Midbrain (tissue), 1 donor: ENCODE results near the gene PCSK5.
"Not testable (repeated sequence)": the region's sequence is repeated elsewhere in the genome, so short reads cannot be mapped to it uniquely, and the experiment has no call there.

Experiments
- DNase-seq: peaks from one replicate; lab custom pipeline; 2025; lab: John Stamatoyannopoulos, UW

Gene PCSK5

DNA sequence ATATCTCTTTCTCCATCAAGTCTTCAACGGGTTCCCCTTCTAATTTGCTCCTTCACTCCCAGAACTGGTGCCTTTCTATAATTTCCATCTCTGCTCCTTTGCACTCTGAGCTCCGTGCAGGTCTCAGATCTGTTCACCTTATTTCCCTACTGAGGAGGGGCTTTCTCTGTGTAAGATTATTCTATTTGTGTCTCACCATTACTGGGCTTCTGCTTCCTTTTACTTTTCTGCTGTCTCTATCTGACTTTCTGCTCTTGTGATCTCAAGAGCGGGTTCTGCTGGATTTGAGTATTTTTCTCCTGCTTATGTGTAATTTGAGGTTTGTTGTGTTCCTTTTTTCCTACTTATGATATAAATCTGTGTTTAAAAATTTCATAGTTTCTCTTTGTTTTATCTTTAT, 117.5 kb downstream of the PCSK5 start:
- no peak for DNase-seq

DNA sequence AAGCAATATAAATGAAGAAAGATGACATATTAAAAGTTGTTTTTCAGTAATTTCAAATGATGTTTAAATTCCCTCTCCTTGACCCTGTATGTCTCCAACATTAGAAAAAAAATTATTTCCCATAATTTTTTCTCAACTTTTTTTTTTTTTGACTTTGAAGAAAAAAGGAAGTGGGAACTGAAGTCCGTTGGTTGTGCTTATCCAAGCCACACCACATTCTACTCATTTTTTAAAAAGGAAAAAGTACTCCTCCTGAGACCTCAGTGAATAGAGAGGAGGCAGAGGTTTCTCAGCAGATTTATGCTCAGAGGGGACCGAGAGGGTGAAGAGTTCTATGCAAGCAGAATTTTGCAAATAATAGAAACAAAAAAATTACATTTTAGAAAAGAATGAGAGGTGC, 123.3 kb downstream of the PCSK5 start:
- DNase-seq = no peak

DNA sequence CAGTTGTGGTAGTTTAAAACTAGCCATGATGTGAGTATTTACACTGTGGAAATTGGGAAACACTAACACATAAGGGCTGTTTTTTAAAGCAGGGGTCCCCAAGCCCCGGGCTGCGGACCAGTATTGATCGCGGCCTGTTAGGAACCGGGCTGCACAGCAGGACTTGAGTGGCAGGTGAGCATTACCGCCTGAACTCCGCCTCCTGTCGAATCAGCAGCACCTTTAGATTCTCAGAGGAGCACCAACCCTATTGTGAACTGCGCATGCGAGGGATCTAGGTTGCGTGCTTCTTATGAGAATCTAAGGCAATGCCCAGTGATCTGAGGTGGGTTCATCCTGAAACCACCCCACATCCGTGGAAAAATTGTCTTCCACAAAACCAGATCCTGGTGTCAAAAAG, 127.8 kb downstream of the PCSK5 start:
- DNase-seq = no peak

DNA sequence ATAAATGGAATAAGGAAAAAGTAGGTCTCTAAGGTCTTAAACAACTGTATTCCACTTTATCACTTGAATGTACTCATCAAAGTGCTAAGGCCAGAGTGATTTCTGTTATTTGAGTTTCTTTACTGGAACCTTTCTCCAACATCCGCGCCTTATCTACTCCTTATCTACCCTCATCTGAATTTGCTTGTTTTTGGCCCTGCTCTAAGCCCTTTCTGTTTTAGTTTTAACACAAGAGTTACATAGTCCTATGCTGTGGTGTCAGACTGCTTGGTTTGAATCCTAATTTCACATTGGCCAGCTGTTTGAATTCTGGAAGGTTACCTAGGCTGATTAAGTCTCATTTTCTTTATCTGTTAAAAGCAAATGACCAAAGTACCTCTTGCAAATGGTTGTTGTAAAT, 128.3 kb downstream of the PCSK5 start:
- no peak for DNase-seq

DNA sequence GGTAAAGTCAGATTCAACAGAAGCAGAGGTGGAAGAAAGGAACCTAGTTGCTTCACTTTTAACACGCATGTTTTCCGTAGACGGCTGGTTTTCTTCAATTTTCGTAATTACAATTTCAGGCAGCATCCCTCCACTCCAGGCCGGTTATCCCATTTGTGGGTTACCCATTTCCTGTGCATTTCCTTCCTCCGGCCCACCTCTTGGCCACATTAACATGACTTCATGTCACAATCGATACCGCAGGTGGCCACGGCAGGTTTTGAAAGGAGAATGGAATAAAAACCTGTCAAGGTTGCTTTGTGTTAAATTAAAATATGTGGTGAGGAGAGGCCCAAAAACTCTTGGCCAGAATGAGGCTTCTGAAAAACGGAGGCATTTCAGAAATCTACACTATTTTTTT, 130.2 kb downstream of the PCSK5 start:
- no peak for DNase-seq

DNA sequence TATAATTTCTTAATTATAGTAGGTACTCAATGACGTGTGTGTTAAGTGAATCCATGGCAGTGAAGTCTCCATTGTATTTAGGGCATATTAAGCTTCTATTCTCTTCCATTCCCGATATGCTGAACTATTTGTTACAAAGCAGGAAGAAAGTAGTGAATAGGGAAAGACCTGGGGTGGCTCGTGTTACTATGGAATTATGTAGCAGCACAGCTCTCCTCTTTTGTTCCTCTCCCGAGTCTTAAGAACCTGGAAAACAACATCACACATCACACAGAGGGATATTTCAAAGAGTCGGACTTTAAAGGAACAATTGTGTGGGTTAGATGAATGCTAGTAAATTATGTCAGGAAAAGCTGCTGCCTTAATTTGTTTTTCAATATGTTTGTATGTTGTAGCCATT, 131.8 kb downstream of the PCSK5 start:
- no peak for DNase-seq

DNA sequence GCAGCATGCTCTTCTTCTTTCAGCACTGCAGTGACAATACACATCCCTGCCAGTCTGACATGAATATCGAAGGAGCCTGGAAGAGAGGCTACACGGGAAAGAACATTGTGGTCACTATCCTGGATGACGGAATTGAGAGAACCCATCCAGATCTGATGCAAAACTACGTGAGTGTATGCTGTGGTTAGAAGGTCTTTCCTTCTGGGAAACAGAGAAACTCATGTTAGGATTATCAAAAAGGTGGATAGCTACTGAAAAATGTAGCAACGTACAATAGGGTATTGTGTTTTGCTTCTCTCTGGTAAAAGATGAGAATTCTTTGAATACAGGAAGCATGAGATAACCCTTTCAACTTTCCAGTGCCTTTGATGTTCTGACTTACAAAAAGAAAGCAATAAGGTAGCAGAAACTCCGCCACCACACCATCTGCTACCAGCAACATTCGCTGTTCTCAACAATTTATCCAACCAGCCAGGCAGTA, 133.3 kb downstream of the PCSK5 start:
- no peak for DNase-seq

DNA sequence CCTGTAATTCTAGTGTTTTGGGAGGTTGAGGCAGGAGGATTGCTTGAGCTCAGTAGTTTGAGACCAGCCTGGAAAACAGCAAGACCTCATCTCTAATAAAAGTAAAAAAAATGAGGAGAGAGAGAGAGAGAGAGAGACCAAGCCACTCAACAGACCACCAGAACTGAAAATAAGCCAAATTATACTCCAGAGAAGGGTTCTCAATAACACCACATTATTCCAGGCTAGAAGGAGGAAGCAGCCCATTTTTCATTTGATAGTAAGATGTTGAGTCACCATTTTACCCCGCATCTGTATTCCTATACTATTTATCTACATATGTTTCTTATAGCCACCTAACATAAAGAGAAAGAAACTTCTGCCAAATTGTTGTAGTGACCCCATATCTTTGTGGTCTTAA, 134.8 kb downstream of the PCSK5 start:
- DNase-seq = no peak

DNA sequence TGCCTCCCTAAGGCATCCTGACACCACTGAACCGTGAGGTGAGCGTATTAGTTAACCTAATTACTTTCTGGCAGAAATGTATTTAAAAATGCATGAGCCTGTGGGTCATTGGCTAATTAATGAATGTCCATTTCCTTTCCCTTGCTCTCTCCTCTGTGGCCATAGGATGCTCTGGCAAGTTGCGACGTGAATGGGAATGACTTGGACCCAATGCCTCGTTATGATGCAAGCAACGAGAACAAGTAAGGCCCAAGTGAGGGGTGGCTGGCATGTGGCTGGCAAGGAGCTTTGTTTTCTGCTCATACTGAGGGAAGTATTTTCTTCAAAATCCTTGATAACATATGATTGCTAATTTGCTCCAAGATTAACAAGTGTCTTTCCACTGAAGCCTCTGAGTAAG, 136.3 kb downstream of the PCSK5 start:
- no peak for DNase-seq

DNA sequence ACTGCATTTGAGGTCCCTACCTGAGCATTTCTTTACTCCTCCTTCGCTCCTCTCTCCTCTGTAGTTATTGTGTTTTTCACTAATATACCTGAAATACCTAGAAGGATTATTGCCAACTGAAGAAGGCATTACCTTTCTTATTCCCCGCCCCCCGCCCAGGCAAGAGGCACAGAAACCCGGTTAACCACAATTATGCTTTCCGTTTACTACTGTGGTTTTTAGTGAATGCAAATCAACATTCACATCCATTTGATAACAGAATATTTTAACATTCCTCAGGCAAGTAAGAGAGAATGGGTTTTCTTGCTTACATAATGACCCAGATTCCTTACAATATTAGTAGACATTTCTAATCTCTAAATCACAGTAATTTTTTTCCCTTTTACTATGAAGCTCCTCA, 136.9 kb downstream of the PCSK5 start:
- DNase-seq = no peak

DNA sequence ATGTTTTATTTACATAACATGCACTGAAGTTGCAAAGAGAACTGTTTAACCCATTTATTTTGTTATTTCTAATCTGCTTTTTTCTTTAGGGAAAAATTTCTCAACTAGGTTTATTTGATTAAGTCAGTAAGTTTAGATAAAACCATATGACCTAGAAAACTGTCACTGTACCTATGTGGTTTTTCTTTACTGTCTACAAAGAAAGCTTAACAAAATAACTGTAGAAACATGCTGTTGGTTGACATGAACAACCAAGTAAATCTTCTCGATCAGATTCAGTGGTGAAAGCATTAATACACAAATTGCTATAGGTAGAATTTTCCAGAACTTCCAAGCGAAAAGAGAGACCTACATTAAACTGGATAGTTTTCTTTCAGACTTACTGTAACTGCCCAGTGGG, 137.4 kb downstream of the PCSK5 start:
- no peak for DNase-seq

DNA sequence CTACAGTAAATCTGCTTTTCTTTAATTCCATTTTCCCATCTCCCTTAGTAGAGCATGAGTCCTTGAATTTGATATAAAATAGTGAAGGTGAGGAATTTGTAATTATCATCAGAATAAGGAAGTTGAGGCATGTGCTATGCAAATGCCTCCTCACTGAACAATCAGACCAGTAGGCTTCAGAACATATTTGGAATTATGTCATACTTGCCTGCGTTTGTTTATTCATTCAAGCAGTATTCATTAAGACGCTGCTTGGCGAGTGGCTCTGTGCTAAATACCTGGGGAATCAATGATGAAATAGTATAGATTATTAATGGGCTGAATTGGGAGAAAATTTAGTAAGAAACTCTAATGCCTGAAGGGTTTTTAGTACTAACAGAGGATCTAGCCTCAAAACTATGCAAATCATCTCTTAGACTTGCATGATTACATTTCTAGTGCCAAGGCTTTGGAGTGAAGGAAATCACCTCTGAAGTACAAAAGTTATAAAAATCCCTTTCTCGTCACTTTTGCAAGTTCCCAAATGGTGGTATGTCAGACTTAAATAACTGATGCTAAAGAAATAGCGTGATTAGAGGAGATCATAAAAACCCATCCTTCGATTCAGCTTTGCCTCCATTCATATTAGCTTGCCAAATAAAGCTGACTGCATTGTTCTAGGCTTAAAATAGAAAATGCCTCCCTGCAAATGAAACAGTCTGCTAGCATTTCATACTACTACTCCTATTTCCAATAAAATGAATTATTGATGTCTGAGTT, 141.7 kb downstream of the PCSK5 start:
- no peak for DNase-seq

DNA sequence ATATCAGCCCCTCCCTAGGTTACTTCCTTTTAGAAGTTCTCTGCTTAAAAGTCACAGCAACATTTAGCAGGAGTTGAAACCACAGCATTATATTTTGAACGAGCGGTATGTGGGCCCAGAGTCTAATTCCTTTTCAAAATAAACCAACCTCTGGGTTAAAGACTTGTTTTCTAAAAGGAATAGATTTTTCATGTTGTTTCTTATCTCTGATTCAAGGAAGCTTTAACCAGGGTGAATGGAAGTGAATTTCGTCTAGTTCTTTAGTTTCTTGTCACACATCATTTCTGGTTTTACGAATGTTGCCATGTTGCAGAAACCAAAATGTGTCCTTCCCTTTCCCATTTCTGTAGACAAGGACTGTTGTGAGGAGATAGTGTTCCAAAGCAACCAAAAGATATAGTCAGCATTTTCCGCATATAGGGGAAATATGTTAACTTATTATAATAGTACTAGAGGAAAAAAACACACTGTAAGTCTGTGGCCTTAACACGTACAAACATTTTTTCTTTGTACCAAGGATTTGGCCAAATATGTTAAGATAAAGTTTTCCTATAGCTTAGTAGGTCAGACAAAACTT, 142.4 kb downstream of the PCSK5 start:
- no peak for DNase-seq

DNA sequence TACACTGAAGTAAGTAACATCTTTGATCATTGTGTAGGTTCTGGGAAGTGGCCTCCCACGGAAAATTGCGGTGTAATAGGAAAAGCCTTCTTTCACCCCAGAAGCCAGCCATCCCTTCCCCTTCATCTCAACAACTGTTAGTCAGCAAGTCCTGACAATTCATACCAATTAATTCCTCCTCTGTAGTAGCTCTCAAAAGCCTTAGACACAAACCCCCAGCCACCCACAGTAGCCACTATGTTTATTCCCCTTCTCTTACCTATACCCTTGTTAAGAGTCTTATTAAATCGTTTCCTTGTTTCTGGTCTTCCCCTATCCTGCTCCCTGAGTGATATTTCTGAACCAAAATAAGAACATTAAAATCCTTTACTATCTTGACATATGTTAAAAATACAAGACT, 143.6 kb downstream of the PCSK5 start:
- DNase-seq = no peak

DNA sequence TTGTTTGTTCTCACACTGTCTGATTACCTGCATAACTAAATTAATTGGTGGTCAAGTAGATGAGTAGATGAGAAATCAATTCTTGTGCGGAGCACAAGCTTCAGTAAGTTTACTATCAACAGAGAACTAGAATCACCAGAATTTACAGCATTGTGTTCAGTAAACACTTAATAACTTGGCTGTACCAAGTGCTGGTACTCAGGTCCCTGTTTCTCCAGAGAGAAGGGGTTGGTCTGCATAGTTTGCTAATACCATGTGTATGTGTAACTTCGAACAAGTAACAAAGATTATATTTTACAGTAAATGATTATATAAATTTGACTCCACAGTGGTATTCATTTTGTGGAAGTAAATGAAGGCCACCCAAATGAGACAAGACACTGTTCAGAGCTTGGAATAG, 146.3 kb downstream of the PCSK5 start:
- DNase-seq = no peak

DNA sequence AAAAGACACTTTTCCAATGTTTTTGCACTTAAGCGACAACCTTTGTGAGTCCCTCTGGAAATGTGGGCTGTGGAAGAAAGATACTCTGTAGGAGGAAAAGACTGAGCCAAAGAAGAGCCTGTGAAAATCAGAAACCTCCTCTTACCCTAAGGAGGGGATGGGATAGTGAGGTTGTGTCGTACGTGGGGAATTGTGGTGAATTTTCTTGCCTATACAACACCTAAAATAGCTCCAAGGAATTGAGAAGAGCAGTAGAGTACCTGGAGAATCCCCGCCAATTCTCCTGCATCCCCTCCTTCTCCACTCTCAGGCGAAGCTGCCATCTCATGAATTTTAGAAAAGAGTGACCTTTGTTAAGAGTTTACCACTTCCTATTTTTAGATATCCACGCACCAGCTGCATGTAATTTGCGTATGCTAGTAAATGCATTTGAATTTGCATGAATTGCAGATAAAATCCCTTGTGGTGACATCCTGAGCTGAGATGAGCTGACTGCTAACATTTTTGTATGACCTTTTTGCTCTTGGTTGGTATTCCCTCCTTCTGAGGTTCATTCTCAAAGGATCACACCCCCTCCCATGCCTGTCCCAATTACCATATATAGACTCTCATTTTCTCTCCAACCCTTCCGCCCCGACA, 147.2 kb downstream of the PCSK5 start:
- no peak for DNase-seq

DNA sequence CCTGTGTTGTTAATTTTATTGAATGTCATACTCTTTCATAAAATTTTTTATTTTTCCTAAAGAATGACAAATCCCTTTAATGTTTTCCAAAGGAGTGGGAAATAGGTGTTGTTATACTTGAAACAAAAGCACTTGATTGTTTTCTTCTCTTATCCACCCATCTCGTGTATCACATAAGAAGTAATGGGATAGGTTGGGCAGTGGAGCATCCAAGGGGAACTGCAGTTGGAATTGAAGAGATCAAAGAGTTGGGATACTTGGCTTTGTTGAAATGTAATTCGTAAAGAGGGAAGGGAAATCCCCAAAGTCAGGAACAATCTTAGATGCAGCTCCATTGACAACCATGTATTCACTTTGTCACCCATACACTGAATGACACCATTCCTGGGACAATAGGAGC, 148.0 kb downstream of the PCSK5 start:
- no peak for DNase-seq

DNA sequence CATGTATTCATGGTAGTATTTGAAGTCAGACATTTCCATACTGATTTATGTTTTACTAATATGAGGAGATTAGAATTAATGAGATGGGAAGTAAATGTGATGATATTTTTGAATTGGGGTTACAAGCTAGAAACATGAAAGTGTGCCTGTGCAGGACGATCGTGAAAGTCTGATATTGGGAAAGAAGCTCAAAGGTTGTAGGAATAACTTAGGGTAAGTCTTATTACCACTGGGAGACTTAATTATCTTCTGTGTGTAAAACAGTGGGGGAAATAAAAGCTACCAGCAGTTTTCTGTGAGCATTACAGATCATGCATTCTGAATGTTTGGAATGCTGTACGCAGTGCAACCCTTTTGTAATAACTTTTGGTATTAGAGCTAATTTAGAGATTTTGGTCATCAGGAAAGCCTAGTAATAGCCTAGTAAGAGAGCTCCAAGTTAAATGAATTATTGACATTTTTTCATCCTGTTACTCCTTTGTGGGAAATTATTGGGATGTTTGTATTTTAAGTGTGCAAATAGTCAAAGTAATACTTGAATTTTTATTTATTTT, 153.9 kb downstream of the PCSK5 start:
- DNase-seq = no peak

DNA sequence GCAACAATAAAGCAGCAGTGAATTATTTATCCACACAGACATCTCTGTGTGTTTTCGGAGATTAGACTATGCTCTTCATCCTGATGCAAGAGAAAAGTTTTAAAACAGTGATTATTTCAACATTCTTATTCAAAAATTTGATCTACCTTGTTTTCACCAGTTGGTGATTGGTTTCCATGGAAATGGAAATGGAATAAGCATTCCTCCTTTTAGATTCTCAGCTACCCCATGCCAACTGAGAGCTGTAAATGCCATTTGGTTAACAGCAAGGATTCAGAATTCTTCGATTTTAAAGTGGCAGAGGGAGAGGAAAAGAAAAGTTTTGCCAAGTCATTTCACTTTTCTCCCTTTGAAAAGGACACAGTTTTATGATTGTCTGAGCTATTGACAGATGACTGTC, 154.7 kb downstream of the PCSK5 start:
- DNase-seq = no peak

DNA sequence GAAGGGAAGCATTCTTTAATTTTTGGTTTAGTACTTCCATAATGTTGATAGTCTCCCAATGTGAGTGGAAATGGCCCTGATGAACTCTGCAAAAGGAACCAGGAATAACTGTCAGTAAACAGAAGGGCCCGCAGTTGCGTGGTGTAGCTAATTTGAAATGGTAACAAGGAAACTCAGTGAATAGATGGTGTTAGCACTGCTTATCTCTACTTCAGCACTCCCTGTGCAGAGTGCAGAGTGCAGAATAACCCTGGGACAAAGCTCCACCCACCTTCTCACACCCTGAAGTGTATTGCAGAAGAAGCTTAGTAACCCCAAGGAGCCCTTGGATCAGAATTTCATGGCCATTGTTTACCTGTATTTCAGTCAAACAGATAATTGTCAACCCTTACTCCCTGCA, 158.9 kb downstream of the PCSK5 start:
- no peak for DNase-seq

DNA sequence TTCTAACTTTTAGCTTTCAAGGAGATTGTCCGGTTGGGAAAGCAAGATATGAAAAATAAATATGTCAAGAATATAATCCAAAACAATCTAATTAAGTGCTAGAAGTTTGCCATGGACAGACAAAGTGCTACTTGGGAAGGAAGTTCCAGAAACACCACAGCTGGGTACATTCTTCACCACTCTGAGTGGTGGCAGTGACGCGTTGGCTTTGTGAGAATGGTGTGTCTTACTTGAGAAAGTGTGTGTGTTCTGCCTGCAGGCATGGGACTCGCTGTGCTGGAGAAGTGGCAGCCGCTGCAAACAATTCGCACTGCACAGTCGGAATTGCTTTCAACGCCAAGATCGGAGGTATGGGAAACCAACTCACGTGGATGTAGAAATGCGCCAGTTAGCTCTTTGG, 177.2 kb downstream of the PCSK5 start:
- no peak for DNase-seq

DNA sequence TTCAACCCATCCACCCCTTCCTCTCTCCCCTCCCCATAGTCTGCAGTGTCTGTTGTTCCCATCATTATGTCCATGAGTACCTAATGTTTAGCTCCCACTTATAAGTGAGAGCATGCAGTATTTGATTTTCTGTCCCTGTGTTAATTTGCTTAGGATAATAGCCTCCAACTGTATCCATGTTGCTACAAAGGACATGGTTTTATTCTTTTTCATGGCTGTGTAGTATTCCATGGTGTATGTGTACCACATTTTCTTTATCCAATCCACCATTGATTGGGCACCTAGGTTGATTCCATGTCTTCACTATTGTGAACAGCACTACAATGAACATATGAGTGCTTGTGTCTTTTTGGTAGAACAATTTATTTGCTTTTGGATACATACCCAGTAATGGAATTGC, 187.1 kb downstream of the PCSK5 start:
- DNase-seq = no peak

DNA sequence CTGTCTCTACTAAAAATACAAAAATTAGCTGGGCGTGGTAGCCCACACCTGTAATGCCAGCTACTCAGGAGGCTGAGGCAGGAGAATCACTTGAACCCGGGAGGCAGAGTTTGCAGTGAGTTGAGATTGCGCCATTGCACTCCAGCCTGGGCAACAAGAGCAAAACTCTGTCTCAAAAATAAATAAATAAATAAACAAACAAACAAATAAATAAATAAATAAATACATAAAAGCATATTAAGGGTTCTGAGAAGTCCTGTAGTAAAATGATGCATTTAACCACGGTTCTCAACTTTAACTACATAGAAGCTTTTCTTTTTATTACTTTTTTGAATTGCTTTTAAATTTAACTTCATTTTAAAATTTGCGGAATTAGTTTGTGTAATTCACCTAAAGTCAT, 190.8 kb downstream of the PCSK5 start:
- not testable (repeated sequence) for DNase-seq
